GM18858 (cell line): Measurements from ENCODE around the gene TFE3.
A peak's percentile ranks its signal among the peaks of the same experiment; 100 is the strongest.

Source experiments
- ATAC-seq: cut with Tn5 transposase; IDR thresholded peaks from one replicate; pipeline ENCODE4 v1.9.1; 2021; ENCODE audit not compliant: unreplicated experiment

The TFE3 gene, protein sequence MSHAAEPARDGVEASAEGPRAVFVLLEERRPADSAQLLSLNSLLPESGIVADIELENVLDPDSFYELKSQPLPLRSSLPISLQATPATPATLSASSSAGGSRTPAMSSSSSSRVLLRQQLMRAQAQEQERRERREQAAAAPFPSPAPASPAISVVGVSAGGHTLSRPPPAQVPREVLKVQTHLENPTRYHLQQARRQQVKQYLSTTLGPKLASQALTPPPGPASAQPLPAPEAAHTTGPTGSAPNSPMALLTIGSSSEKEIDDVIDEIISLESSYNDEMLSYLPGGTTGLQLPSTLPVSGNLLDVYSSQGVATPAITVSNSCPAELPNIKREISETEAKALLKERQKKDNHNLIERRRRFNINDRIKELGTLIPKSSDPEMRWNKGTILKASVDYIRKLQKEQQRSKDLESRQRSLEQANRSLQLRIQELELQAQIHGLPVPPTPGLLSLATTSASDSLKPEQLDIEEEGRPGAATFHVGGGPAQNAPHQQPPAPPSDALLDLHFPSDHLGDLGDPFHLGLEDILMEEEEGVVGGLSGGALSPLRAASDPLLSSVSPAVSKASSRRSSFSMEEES

DNA sequence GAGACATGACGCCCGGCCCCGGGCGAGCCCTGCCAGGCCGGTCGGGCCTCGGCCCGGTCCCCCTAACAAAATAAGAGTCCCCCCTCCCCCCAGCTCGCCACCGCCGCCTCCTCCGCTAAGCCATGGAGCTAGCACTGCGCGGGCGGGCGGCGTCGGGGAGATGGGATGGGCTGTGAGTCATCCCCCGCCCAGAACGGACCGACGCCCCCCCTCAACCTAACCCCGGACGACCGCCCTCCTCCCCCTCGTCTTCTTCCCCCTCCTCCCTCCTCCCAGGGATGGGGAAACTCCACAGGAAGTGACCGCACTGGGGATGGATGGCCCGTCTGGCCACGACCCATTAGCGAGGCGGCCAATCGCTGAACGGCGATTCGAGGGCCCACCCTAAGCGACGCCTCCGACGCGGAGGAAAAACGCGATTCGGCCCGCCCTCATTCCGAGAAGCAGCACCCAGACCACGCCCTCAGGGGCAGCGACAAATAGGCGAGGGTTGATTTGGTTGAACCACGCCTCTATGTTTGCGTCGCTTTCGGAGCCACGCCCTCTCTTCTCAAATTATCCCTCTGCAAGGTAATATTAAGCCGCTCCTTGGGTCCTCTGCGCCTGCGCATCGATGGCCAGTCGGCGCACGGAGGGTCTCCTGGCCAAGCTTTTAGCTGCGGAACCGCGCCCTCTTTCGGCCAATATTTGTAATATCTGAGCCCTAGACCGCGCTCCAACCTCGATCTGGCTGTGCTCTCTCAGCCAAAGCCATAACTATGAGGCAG, at the start of gene TFE3:
Gene TFE3 (minus strand): TSS at position 138 of the 767 bp plus-strand sequence. CDS start 131 bp downstream, at position 7.
- ATAC-seq, result peak; percentile 82

DNA sequence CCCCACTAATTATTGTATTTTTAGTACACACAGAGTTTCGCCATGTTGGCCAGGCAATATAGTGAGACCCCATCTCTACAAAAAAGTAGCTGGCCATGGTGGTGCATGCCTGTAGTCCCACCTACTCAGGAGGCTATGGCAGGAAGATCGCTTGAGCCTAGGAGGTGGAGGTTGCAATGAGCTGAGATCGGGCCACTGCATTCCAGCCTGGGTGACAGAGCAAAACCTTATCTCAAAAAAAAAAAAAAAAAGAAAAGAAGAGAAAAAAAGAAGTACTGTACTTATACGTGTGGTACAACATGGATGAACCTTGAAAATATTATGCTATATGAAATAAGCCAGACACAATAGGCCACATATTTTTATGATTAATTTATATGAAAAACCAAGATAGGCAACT, 46.4 kb upstream of the TFE3 start:
- ATAC-seq, result no peak

DNA sequence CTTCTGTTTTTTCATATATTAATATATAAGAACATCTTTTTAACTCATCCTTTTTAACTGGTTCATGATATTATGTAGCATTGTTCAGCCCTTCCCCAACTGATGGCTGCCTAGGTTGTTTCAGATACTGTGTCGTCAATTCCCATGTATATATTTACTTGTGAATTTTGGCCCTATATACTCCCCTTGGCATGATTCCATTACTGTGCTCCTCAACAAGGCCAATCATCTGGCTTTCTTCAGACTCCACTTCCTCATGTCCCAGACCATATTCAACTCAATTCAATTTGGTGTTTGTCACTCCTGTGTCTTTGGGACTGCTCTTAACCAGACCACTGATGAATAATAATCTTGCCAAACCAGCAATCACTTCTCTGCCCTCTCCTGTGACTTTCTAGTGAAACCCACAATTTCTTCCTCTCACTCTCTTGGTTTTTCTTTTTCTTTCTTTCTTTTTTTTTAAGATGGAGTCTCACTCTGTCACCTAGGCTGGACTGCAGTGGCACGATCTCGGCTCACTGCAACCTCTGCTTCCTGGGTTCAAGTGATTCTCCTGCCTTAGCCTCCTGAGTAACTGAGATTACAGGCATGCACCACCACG, 39.2 kb upstream of the TFE3 start:
- ATAC-seq, result no peak

DNA sequence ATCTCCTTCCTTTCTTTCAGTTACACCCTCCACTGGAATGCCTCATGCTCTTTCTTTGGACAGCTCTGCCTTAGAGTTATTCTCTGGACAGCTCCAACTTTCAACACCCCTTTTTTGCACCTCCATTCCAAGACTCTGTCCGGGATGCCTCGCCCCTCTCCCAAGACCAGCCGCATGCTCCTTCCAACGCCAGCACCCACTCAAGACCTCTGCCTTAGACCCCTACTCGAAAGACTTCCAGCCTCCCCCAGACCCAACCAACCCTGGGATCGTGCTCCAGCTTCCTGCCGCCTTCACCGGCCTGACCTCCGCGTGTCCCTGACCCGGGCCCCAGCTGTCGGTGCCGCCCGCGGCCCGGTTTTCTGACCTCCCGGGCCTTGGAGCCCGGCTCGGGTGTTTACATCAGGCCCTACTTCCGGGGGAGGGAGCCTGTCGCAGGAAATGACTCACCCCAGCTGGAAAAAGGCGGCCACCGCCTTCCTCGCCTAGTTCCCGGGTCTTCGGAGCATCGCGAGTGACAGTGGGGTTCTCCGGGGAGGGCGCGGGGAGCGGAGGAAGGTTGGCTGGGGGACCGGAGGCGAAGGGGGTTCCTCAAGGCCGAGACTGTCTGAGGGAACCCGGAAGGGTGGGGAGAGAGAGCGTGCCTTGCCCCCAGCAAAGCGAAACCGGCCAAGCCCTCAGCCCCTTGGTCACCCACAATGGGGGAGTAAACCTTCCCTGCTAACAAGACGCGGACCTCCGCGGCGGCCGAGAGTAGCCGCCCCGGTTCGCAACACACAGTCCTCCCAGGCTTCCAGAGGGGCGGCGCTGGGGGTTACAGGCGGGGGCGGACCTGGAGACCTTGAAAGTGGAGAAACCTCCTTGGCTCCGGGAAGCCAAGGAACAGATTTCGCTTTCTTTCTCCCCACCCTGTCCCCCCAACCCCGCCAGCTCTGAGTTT, 36.6 kb upstream of the TFE3 start, which contains the start of gene WDR45:
Gene WDR45 (minus strand): TSS at position 399 of the 940 bp plus-strand sequence. CDS start 1,792 bp downstream, outside the sequence.
- ATAC-seq, result no peak

DNA sequence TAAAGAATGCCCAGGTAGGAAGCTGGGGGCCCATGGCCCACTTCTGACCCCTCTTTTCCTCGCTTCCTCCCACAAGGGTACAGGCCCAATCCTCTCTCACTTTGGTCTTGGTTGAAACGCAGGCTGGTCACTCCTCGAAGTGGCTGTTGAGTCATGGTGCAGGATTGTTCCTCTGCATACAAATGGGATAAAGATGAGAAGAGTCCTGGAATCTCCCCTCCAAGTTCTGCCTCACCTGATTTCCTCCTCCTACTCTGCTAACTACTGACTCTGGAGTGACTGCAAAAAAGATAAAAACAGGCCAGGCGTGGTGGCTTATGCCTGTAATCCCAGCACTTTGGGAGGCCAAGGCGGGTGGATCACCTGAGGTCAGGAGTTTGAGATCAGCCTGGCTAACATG, 34.8 kb upstream of the TFE3 start:
- ATAC-seq, result no peak

DNA sequence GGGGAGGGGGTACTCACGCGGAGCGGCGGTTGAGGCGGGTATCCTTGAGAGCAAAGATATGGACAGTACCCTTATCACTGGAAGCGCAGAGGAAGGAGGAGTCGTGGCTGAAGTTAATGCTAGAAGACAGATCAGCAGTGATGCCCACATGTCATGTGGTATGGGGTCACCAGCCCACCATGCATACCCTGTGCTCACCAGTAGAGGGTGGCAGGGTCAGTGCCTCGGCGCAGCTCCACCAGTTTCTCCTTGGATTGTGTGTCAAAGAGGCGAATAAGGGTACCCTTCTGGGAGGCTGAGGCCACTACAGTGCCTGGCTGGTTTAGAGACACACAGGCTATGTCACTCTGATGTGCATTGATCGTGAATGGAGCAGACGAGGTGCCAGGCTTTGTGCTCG, 32.2 kb upstream of the TFE3 start:
- no peak for ATAC-seq

DNA sequence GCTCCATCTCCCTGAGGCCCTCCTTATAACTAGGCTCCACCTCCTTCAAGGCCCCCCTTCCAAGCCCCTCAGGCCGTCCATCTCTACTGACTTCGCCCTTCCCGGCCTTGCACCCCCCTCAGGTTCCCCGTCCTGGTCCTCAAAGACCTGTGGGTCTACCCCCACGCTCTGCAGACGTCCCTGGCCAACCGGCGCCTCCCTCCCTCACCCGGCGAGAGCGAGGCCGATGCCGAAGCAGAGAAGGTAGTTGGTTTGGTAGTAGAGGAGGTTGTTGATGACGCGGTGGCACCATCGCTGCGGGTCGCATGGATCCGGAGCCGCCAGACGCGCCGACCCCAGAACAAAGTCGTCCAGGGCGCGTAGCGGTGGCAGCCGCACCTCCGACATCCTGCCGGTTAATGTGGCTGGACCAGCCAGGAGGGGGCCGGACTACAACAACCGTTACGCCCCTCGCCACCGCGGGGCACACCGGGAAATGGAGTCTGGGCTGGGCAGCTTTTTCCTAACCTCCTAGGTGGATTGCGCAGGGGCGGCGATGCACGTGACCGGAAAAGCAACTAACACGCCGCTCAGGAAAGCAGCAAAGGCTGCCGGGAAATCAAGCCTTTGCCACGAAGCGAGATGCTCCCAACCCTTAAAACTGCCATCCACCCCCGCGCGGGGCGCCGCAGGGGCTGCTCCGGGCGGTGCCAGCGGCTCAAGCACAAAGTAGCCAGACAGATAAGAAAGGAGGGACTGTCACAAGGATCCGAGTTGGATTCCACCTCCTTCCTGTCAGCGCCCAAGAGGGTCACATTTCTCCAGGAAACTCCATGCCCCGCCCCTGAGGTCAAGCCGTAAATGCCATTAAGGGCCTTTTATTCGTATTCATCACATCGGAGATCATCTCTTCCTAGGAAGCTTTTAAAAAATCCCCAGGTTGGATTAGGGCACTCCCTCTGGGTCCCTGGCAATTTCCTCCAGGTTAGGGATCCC, 30.7 kb upstream of the TFE3 start, which contains the start of gene PRAF2:
Gene PRAF2 (minus strand): TSS at position 402 of the 975 bp plus-strand sequence. CDS start 15 bp downstream, at position 387.
- ATAC-seq, result peak; percentile 74

DNA sequence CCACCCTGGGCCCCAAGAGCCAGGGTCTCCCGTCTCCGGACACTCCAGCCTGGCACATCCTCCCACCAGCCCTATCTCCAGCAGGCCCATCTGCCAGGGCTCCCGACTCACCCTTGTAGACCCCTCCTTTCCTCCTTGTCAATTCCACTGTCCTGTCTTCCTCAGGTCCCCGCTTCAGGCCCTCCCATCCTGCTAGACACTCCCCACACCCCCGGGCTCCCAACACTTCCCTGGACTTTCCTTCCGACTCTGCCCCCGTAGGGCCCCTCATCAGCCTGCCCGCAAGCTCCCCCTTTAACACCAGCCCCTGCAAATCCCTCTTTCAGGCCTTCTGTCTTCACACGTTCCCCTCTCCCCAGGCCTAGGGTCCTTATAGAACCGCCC, 29.5 kb upstream of the TFE3 start:
- no peak for ATAC-seq

DNA sequence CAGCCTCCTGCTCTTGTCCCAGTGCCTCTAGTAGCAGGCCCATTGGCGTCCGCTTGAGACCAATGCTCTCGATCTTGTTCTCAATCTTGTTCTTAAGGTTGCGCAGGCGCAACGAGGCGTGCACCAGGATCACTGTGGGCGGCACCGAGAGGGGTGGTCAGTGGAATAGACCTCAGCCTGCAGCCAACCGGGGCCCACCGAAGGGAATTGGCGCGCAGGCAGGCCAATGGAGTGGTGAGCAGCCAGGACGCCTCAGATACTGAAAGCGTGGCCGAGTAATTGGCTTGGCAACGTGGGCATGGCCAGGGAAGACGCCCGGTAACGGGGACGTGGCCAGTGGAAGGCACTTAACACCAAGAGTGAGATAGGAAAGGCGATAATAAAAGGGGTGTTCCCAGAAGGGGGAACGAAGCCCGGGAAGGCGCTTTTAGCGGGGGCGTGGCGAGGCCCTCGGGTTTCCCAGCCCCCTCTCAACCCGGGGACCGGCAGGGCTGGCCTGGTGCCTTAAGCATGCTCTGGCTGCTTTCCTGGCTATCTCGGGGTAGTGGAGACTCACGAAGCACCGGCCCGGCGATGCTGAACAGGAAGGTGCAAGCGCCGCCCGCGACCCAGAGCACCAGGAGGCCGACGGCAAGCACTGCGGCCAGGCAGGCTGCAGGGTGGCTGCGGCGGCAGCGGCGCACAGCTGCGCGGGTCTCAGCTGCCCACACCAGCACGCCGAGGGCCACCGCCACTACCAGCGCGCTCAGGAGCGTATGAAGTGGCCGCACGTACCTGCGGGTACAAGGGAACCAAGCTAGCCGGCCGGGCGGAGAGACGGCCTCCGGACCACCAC, 28.9 kb upstream of the TFE3 start:
- no peak for ATAC-seq

DNA sequence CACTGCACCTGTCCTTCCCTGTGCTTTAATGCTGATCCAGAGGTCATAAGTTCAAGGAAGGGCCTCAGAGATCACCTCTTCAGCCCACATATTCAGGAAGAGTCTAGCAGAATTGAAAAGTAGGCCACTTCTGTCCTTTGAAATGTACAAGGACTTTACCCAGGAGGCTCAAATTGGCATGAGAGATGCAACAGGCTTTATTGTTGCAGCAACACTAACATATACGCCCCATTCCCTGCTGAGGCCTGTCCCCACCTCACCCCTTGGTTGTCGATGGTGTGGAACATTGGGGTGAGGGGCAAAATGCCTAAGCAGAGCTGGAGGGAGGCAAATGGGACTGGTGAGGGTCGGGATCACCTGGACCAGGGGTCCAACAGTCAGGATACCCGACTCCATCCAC, 27.8 kb upstream of the TFE3 start:
- no peak for ATAC-seq

DNA sequence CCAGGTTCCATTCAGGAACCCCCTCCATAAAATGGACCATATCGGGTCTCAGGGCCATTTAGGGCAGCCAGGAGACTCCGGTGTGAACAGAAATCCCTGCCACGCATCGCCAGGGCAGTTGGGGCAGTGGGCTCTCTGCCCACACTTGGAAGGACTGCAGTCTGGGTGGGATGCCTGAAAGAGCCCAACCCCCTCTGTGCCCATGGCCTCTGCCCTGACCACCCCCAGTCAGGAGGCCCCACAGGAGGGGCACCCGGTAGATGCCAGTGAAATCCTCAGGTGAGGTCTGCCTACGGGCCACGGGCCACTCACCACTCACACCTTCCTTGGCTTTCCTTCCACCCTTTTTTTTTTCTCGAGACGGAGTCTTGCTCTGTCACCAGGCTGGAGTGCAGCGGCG, 25.9 kb upstream of the TFE3 start:
- ATAC-seq, result no peak

DNA sequence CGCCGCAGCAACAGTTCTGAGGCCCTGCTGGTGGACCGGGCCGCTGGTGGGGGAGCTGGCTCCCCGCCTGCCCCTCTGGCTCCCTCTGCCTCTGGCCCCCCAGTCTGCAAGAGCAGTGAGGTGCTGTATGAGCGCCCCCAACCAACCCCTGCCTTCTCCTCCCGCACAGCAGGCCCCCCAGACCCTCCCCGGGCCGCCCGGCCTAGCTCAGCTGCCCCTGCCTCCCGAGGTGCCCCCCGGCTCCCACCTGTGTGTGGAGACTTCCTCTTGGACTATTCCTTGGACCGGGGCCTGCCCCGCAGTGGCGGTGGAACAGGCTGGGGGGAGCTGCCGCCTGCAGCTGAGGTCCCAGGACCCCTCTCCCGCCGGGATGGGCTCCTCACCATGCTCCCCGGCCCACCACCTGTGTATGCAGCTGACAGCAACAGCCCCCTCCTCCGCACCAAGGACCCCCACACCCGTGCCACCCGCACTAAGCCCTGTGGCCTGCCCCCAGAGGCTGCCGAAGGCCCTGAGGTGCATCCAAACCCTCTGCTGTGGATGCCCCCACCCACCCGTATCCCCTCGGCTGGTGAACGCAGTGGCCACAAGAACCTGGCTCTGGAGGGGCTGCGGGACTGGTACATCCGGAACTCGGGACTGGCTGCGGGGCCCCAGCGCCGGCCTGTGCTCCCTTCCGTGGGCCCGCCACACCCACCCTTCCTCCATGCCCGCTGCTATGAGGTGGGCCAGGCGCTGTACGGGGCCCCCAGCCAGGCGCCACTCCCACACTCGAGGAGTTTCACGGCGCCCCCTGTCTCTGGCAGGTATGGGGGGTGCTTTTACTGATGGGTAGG, 24.3 kb upstream of the TFE3 start:
- no peak for ATAC-seq

DNA sequence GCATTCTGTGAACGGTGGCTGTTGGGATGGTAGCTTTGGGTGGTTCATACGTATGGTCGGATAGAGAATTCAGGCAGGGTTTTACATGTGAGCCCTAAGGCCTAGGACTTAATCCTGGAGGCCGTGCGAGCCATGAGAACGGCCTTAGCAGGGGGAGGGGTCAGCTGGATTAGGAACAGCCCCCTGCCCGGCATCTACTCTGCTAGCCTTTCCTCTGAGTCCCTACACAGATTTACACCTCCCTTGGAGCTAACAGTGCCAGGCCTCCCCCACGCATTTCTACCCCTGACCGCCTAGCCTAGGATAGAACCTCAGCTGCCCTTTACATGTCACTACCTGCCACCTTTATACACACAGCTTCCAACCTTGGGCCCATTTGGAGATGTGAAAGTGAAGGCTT, 23.5 kb upstream of the TFE3 start:
- no peak for ATAC-seq

DNA sequence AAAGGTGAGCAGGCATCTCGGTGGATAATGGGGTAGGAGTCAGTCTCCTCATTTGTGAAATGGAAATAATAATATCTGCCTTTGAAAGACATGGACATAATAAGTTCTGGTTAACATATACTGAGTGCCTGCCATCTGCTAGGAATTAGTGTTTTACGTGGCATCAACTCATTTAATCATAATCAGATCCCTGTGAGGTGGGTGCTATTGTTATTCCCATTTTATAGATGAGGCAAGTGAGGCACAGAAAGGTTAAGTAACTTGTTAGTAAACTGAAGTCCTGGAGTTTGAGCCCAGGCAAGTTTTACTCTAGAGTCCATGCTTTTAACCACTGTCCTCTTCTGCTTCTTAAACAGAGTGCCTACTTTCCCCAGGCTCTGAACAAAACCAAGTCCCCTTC, 23.1 kb upstream of the TFE3 start:
- ATAC-seq, result no peak

DNA sequence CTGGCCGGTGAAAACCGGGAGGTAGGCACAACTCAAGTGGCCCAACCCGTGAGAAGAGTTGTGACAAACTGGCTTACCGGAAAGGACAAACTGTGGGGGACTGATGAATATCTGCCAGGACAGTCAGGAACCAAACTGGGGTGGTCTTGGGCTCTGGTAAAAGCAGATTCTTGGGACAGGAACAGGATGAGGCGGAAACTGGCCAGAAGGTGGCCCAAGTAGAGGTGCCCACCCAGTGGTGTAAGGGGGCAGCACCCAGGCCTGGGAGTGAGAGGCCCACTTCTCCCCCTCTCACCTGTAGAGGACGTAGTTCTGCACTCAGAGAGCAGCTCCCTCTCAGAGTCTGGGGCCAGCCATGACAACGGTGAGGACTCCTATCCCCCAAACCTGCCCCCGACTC, 21.6 kb upstream of the TFE3 start:
- no peak for ATAC-seq

DNA sequence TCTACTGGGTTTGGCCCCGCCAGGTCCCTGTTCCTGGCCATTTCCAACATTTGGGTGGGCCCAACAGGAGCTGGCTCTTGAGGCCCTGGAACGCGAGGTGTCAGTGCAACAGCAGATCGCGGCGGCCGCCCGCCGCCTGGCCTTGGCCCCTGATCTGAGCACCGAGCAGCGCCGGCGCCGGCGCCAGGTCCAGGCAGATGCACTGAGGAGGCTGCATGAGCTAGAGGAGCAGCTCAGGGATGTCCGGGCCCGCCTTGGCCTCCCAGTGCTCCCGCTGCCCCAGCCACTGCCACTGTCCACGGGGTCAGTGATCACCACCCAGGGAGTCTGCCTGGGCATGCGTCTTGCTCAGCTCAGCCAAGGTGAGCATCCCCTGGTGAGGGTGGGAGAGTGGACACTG, 21.1 kb upstream of the TFE3 start:
- ATAC-seq, result no peak

DNA sequence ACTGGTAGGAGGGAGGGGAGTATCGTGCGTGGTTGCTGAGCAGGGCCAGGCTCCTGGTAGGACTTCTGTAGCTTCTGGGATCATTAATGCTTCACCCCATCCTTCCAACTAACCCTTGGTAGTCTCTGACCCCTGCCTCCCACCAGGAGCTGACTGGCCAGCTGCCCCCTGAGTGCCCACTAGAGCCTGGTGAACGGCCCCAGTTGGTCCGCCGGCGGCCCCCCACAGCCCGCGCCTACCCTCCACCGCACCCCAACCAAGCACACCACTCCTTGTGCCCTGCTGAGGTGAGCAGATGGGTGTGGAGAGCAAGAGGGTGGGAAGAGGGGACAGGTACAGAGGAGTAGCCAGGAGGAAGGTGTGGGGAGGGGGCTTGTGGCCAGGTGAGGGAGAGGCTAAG, 20.6 kb upstream of the TFE3 start:
- ATAC-seq, result no peak
